Thymus (tissue), 11 donors: ENCODE measurements around the gene FHIT. TPM values are rescaled to one million over a fixed set of nuclear protein-coding genes. Genes with fewer than 3 reads are reported as not detected.

ENCODE experiments used
- DNase-seq, 9 donors: peaks; one replicate each; pipeline ENCODE4 v3.0.0-alpha.2; 2013; ENCODE audit warnings: low spot score in 9 of 9, low read depth in 6 of 9, missing footprints in 1 of 9
- H3K27ac ChIP-seq, 2 donors: one replicate each; pipeline ENCODE4 v1.5.1; 2013; ENCODE audit warnings: control low read depth in 1 of 2, low read depth in 1 of 2, low read length in 1 of 2, mild to moderate bottlenecking in 1 of 2, moderate library complexity in 1 of 2
- H3K27me3 ChIP-seq, 2 donors: one replicate each; pipeline ENCODE4 v1.5.1; 2013; ENCODE audit warnings: low read length in 1 of 2; ENCODE audit not compliant: control insufficient read depth in 2 of 2, insufficient read depth in 1 of 2
- H3K36me3 ChIP-seq, 2 donors: one replicate each; pipeline ENCODE4 v1.5.1; 2013; ENCODE audit warnings: low read length in 1 of 2, mild to moderate bottlenecking in 1 of 2, moderate library complexity in 1 of 2; ENCODE audit not compliant: control insufficient read depth in 2 of 2, insufficient read depth in 2 of 2
- H3K4me1 ChIP-seq, 2 donors: one replicate each; pipeline ENCODE4 v1.5.1; 2013; ENCODE audit warnings: low read length in 2 of 2; ENCODE audit not compliant: control insufficient read depth in 2 of 2, insufficient read depth in 2 of 2
- H3K4me3 ChIP-seq, 2 donors: one replicate each; pipeline ENCODE4 v1.5.1; 2013; ENCODE audit warnings: low read length in 2 of 2, control low read depth in 1 of 2, mild to moderate bottlenecking in 1 of 2
- H3K9me3 ChIP-seq, 2 donors: one replicate each; pipeline ENCODE4 v1.5.1; 2013; ENCODE audit warnings: low read length in 1 of 2, mild to moderate bottlenecking in 1 of 2; ENCODE audit not compliant: control insufficient read depth in 2 of 2, insufficient read depth in 1 of 2
- WGBS: extraction: QIAGEN DNeasy Blood & Tissue Kit; methylation state at CpG from one replicate; pipeline ENCODE4 v1.1.7; 2013; 5-methylcytosine and 5-hydroxymethylcytosine counted together
- polyA plus RNA-seq: library from polyadenylated mRNA; stranded (reverse); fragments of 200-250 nt; gene quantifications from one replicate; pipeline ENCODE4 v1.2.3, GENCODE V29; 2013
- total RNA-seq: library from RNA; stranded (reverse); fragments of 120-200 nt; gene quantifications from one replicate; pipeline ENCODE4 v1.2.4, GENCODE V29; 2013
- donor health status: healthy.

Gene FHIT
- total and polyA plus RNA-seq, 2 donors, result 9.2 to 13.2 TPM

- Histone ChIP-seq H3K27ac (no peak overlapping the region), H3K4me3 (no peak overlapping the region), H3K36me3 (no peaks in the 10 kb centered on the region), H3K27me3 (no peaks in the 10 kb centered on the region), H3K9me3 (no peaks in the 10 kb centered on the region), H3K4me1 (no peaks in the 10 kb centered on the region)
- 95% methylated on average over 5 of the region's 5 CpGs for WGBS
- no peak for DNase-seq
These were observed 719.5 kb downstream of the FHIT start for GRCh38 chr3:60531759-60532158.

GRCh38 chr3:60528651-60529050 lies 722.6 kb downstream of the FHIT start:
- no peaks in the 10 kb centered on the region for H3K9me3 ChIP-seq
- no peak for DNase-seq
- 91% methylated on average over 1 of the region's 1 CpG for WGBS
- no peak overlapping the region for H3K4me3 ChIP-seq
- no peak overlapping the region for H3K27ac ChIP-seq
- no peaks in the 10 kb centered on the region for H3K27me3 ChIP-seq
- no peaks in the 10 kb centered on the region for H3K36me3 ChIP-seq
- no peaks in the 10 kb centered on the region for H3K4me1 ChIP-seq

DNA sequence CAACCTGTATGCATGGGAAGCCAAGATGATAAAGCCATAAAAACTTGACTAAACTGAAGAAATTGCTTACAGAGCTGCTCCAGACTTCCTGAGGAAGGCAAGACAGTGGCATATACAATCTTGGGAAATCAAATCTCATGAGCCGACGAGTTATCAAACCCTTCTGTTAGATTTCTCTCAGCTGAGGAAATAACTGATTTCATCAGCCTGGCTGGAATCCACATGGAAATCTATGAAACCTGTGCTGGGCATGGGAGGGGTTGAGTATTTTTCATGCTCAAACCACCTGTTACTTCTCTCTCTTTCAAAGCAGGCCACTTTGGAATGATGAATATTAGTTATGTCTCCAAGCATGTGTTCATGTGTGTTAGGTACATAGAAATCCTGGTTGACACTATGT lies 727.7 kb downstream of the FHIT start:
- Histone ChIP-seq H3K36me3 (no peaks in the 10 kb centered on the region), H3K9me3 (no peaks in the 10 kb centered on the region), H3K27me3 (no peaks in the 10 kb centered on the region), H3K4me3 (no peak overlapping the region), H3K27ac (no peak overlapping the region), H3K4me1 (no peaks in the 10 kb centered on the region)
- 98% methylated on average over 2 of the region's 2 CpGs for WGBS
- no peak for DNase-seq

DNA sequence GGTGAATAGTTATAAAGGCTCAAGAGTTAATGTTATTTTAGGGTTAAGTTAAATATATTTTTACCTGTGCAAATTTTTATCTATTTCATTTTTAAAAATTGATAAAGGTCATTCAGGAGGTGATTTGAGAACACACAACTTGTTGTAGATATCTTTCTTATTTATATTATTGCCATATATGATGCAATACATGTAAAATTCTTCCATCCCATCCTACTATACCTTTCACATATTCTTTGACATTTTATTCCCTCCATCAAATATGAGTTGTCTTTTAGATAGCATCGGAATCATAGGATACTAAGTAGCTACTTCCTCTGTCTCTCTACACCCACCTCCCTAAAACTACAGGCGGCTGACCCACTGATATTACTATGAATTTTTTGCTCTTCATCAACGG lies 734.1 kb downstream of the FHIT start:
- H3K4me1 ChIP-seq, result no peaks in the 10 kb centered on the region
- H3K27me3 ChIP-seq, result no peaks in the 10 kb centered on the region
- 99% methylated on average over 3 of the region's 3 CpGs for WGBS
- no peak overlapping the region for H3K27ac ChIP-seq
- no peaks in the 10 kb centered on the region for H3K36me3 ChIP-seq
- no peak overlapping the region for H3K4me3 ChIP-seq
- H3K9me3 ChIP-seq, result no peaks in the 10 kb centered on the region
- DNase-seq, result no peak

DNA sequence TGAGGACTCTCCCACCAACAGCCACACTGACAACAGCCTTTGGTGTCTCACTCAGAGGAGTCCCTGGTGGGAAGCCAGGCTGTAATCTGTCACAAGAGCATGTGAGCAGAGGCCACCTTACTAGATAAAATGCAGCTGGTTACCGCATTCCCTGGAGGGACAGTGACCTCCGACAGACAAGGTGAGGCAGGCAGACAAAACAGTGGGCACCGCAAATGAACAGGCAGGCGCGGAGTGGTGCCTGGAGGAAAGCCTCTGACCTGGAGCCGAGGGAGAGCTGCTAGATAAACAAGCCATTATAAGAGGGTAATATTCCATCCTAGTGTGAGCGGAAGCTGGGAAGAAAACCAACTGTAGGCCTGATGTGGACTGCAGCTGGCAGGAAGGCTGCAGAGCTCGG lies 736.4 kb downstream of the FHIT start:
- no peaks in the 10 kb centered on the region for H3K4me1 ChIP-seq
- WGBS, result 96% methylated on average over 8 of the region's 8 CpGs
- H3K36me3 ChIP-seq, result no peaks in the 10 kb centered on the region
- no peaks in the 10 kb centered on the region for H3K9me3 ChIP-seq
- H3K27ac ChIP-seq, result no peak overlapping the region
- no peaks in the 10 kb centered on the region for H3K27me3 ChIP-seq
- DNase-seq, result no peak
- H3K4me3 ChIP-seq, result no peak overlapping the region

- Histone ChIP-seq H3K9me3 (no peaks in the 10 kb centered on the region), H3K4me1 (no peaks in the 10 kb centered on the region), H3K36me3 (no peaks in the 10 kb centered on the region), H3K4me3 (no peak overlapping the region), H3K27me3 (no peaks in the 10 kb centered on the region), H3K27ac (no peak overlapping the region)
- DNase-seq, result no peak
- WGBS, result 95% methylated on average over 9 of the region's 9 CpGs
These were observed 737.1 kb downstream of the FHIT start for GRCh38 chr3:60514085-60514649.

DNA sequence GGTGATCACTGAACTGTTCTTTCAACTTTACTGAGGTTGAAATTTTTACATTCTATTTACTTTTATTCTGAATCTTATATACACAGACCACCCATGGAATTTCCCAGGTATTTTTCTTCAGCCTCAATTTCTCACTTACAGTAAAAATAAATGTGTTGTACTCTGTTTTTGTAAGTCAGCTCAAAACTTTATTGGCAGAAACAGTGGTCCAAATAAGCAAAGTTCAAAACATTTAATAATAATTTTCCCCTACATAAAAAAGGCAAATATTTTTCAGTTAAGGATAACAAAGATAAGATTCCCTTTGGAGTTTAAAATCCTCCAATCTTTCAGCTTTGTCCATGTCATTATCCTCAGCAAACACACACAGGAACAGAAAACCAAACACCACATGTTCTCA lies 738.0 kb downstream of the FHIT start:
- no peaks in the 10 kb centered on the region for H3K9me3 ChIP-seq
- H3K4me1 ChIP-seq, result no peaks in the 10 kb centered on the region
- H3K4me3 ChIP-seq, result no peak overlapping the region
- no peak for DNase-seq
- H3K27ac ChIP-seq, result no peak overlapping the region
- no peaks in the 10 kb centered on the region for H3K36me3 ChIP-seq
- no peaks in the 10 kb centered on the region for H3K27me3 ChIP-seq

- Histone ChIP-seq H3K36me3 (no peaks in the 10 kb centered on the region), H3K27me3 (no peaks in the 10 kb centered on the region), H3K9me3 (no peaks in the 10 kb centered on the region), H3K4me3 (no peak overlapping the region), H3K4me1 (no peaks in the 10 kb centered on the region), H3K27ac (no peak overlapping the region)
- no peak for DNase-seq
- 97% methylated on average over 1 of the region's 1 CpG for WGBS
These were observed 738.7 kb downstream of the FHIT start for GRCh38 chr3:60512506-60512905.

- WGBS, result 98% methylated on average over 2 of the region's 2 CpGs
These were observed 741.8 kb downstream of the FHIT start for GRCh38 chr3:60509471-60509870.

More at GRCh38 chr3:60509471-60509870, 741.8 kb downstream of the FHIT start:
- Histone ChIP-seq H3K4me3 (no peak overlapping the region), H3K4me1 (no peaks in the 10 kb centered on the region), H3K36me3 (no peaks in the 10 kb centered on the region), H3K9me3 (no peaks in the 10 kb centered on the region), H3K27ac (no peak overlapping the region), H3K27me3 (no peaks in the 10 kb centered on the region)
- DNase-seq, result no peak
